MG63 (cell line): ENCODE results near the gene ACACB. TPM values are rescaled to one million over a fixed set of nuclear protein-coding genes. Genes with fewer than 3 reads are reported as not detected.

Source experiments
- DNase-seq: peaks from one replicate; pipeline ENCODE4 v3.0.0-alpha.2; 2020
- H3K27me3 ChIP-seq: fragments of 250-450 bp; sonication (Bioruptor Pico); 2 replicates; pipeline ENCODE4 v1.5.1; 2020; ENCODE audit warnings: mild to moderate bottlenecking, moderate library complexity
- H3K36me3 ChIP-seq: fragments of 250-450 bp; sonication (Bioruptor Pico); 2 replicates; pipeline ENCODE4 v1.5.1; 2020; ENCODE audit warnings: mild to moderate bottlenecking, moderate library complexity
- H3K4me3 ChIP-seq: fragments of 250-450 bp; sonication (Bioruptor Pico); 2 replicates; pipeline ENCODE4 v1.5.1; 2020; ENCODE audit warnings: mild to moderate bottlenecking, moderate library complexity
- H3K9me3 ChIP-seq: fragments of 250-450 bp; sonication (Bioruptor Pico); 2 replicates; pipeline ENCODE4 v1.5.1; 2020; ENCODE audit warnings: mild to moderate bottlenecking, moderate library complexity
- total RNA-seq: library from RNA; depleted of rRNA; stranded (reverse); fragments of >200 nt; shearing (Covaris generic); gene quantifications from 2 replicates; pipeline ENCODE4 v1.2.3, GENCODE V29; 2014; ENCODE audit warnings: low replicate concordance

The ACACB gene
- total RNA-seq, 1 experiment from 2014 or later, result 2.9 TPM

GRCh38 chr12:109264943-109265650 lies 148.7 kb downstream of the ACACB start:
- Histone ChIP-seq H3K36me3 (no peaks in the 10 kb centered on the region), H3K27me3 (no peaks in the 10 kb centered on the region), H3K4me3 (no peak overlapping the region), H3K9me3 (no peaks in the 10 kb centered on the region)
- DNase-seq, result no peak

GRCh38 chr12:109266106-109266879 lies 149.9 kb downstream of the ACACB start:
- no peaks in the 10 kb centered on the region for H3K27me3 ChIP-seq
- no peak for DNase-seq
- H3K9me3 ChIP-seq, result no peaks in the 10 kb centered on the region
- H3K36me3 ChIP-seq, result no peaks in the 10 kb centered on the region
- no peak overlapping the region for H3K4me3 ChIP-seq

GRCh38 chr12:109267361-109267760 lies 151.0 kb downstream of the ACACB start:
- Histone ChIP-seq H3K9me3 (no peaks in the 10 kb centered on the region), H3K36me3 (no peaks in the 10 kb centered on the region), H3K4me3 (no peak overlapping the region), H3K27me3 (no peaks in the 10 kb centered on the region)
- DNase-seq, result no peak

- no peaks in the 10 kb centered on the region for H3K9me3 ChIP-seq
- no peaks in the 10 kb centered on the region for H3K27me3 ChIP-seq
- no peaks in the 10 kb centered on the region for H3K36me3 ChIP-seq
- DNase-seq, result no peak
- no peak overlapping the region for H3K4me3 ChIP-seq
These were observed 152.5 kb downstream of the ACACB start for GRCh38 chr12:109268896-109269295.

- H3K27me3 ChIP-seq, result no peaks in the 10 kb centered on the region
- no peak overlapping the region for H3K4me3 ChIP-seq
- DNase-seq, result no peak
- no peaks in the 10 kb centered on the region for H3K36me3 ChIP-seq
- no peaks in the 10 kb centered on the region for H3K9me3 ChIP-seq
These were observed 153.0 kb downstream of the ACACB start for GRCh38 chr12:109269428-109269827.

- DNase-seq, result no peak
- no peaks in the 10 kb centered on the region for H3K9me3 ChIP-seq
- no peaks in the 10 kb centered on the region for H3K36me3 ChIP-seq
These were observed 154.1 kb downstream of the ACACB start for GRCh38 chr12:109270494-109270893.

GRCh38 chr12:109271418-109271817 lies 155.0 kb downstream of the ACACB start:
- H3K36me3 ChIP-seq, result no peaks in the 10 kb centered on the region
- no peaks in the 10 kb centered on the region for H3K9me3 ChIP-seq
- DNase-seq, result no peak
- no peak overlapping the region for H3K4me3 ChIP-seq
- H3K27me3 ChIP-seq, result no peaks in the 10 kb centered on the region

More at GRCh38 chr12:109270494-109270893, 154.1 kb downstream of the ACACB start:
- Histone ChIP-seq H3K4me3 (no peak overlapping the region), H3K27me3 (no peaks in the 10 kb centered on the region)

- H3K27me3 ChIP-seq, result no peaks in the 10 kb centered on the region
- DNase-seq, result no peak
- no peaks in the 10 kb centered on the region for H3K36me3 ChIP-seq
- no peaks in the 10 kb centered on the region for H3K9me3 ChIP-seq
- H3K4me3 ChIP-seq, result no peak overlapping the region
These were observed 157.0 kb downstream of the ACACB start for GRCh38 chr12:109273354-109273753.

- Histone ChIP-seq H3K36me3 (no peaks in the 10 kb centered on the region), H3K4me3 (no peak overlapping the region), H3K9me3 (no peaks in the 10 kb centered on the region), H3K27me3 (no peaks in the 10 kb centered on the region)
- no peak for DNase-seq
These were observed 158.0 kb downstream of the ACACB start for GRCh38 chr12:109274381-109274780.

GRCh38 chr12:109275173-109275572 lies 158.8 kb downstream of the ACACB start:
- H3K9me3 ChIP-seq, result no peaks in the 10 kb centered on the region
- H3K36me3 ChIP-seq, result no peaks in the 10 kb centered on the region
- no peak for DNase-seq
- no peak overlapping the region for H3K4me3 ChIP-seq
- H3K27me3 ChIP-seq, result no peaks in the 10 kb centered on the region

GRCh38 chr12:109276160-109276559 lies 159.8 kb downstream of the ACACB start:
- no peak for DNase-seq
- H3K4me3 ChIP-seq, result no peak overlapping the region
- H3K9me3 ChIP-seq, result no peaks in the 10 kb centered on the region
- no peaks in the 10 kb centered on the region for H3K36me3 ChIP-seq
- no peaks in the 10 kb centered on the region for H3K27me3 ChIP-seq

- Histone ChIP-seq H3K27me3 (no peaks in the 10 kb centered on the region), H3K9me3 (no peaks in the 10 kb centered on the region), H3K4me3 (no peak overlapping the region), H3K36me3 (no peaks in the 10 kb centered on the region)
- no peak for DNase-seq
These were observed 161.0 kb downstream of the ACACB start for GRCh38 chr12:109277255-109277898.

GRCh38 chr12:109277899-109278762 lies 161.7 kb downstream of the ACACB start:
- H3K9me3 ChIP-seq, result no peaks in the 10 kb centered on the region
- no peaks in the 10 kb centered on the region for H3K36me3 ChIP-seq
- H3K4me3 ChIP-seq, result no peak overlapping the region
- no peaks in the 10 kb centered on the region for H3K27me3 ChIP-seq
- no peak for DNase-seq

GRCh38 chr12:109278912-109279311 lies 162.5 kb downstream of the ACACB start:
- Histone ChIP-seq H3K36me3 (no peaks in the 10 kb centered on the region), H3K9me3 (no peaks in the 10 kb centered on the region), H3K4me3 (no peak overlapping the region), H3K27me3 (no peaks in the 10 kb centered on the region)
- DNase-seq, result no peak

- H3K36me3 ChIP-seq, result no peaks in the 10 kb centered on the region
- DNase-seq, result no peak
- H3K4me3 ChIP-seq, result no peak overlapping the region
- H3K27me3 ChIP-seq, result no peaks in the 10 kb centered on the region
- H3K9me3 ChIP-seq, result no peaks in the 10 kb centered on the region
These were observed 163.1 kb downstream of the ACACB start for GRCh38 chr12:109279525-109279924.

- no peak for DNase-seq
- no peaks in the 10 kb centered on the region for H3K27me3 ChIP-seq
- H3K9me3 ChIP-seq, result no peaks in the 10 kb centered on the region
- H3K36me3 ChIP-seq, result no peaks in the 10 kb centered on the region
- H3K4me3 ChIP-seq, result no peak overlapping the region
These were observed 165.1 kb downstream of the ACACB start for GRCh38 chr12:109281452-109281851.

- Histone ChIP-seq H3K27me3 (no peaks in the 10 kb centered on the region), H3K9me3 (no peaks in the 10 kb centered on the region), H3K4me3 (no peak overlapping the region), H3K36me3 (no peaks in the 10 kb centered on the region)
- no peak for DNase-seq
These were observed 168.0 kb downstream of the ACACB start for GRCh38 chr12:109284392-109284791.
